IMR-90 (cell line): ENCODE data around the gene HAAO. TPM values are rescaled to one million over a fixed set of nuclear protein-coding genes. Genes with fewer than 3 reads are reported as not detected.

Source experiments
- ATAC-seq: fragments of 200-7000 bp; cut with Tn5 transposase; 2 replicates; pipeline ENCODE4 v1.9.1; 2020; ENCODE audit warnings: low read depth, mild to moderate bottlenecking, moderate library complexity
- BruUV-seq: library from RNA; stranded (reverse); fragments of 400-500 nt; replicated peaks from 2 replicates; lab custom pipeline; 2021; lab: Mats Ljungman, UMichigan
- CTCF ChIA-PET: fragments of 300-600 bp; formaldehyde crosslinking; extraction: SDS; loops from one replicate; lab custom pipeline; 2021; ENCODE audit warnings: antibody characterized with exemption; lab: Yijun Ruan, JAX
- POLR2A ChIA-PET: fragments of 300-600 bp; sonication (Branson Sonifier 250); formaldehyde crosslinking; loops from one replicate; lab custom pipeline; 2022; ENCODE audit warnings: antibody characterized with exemption; ENCODE audit not compliant: unreplicated experiment; lab: Charles Lee
- DNase-seq: peaks from one replicate; pipeline ENCODE4 v3.0.0; 2013
- H2AFZ ChIP-seq: replicated peaks from 2 replicates; pipeline ENCODE3; 2013; ENCODE audit warnings: low read length, mild to moderate bottlenecking; ENCODE audit not compliant: poor library complexity
- H2AK5ac ChIP-seq: 2 replicates; pipeline ENCODE4 v1.6.1; 2013; ENCODE audit warnings: low read depth, low read length, inconsistent platforms
- H2AK9ac ChIP-seq: replicated peaks from 2 replicates; pipeline ENCODE3; 2013; ENCODE audit warnings: mild to moderate bottlenecking, low read depth, low read length, moderate library complexity; ENCODE audit not compliant: poor library complexity
- H2BK120ac ChIP-seq: 2 replicates; pipeline ENCODE4 v1.6.1; 2013; ENCODE audit warnings: low read depth, low read length, inconsistent platforms
- H2BK15ac ChIP-seq: 3 replicates; pipeline ENCODE4 v1.6.1; 2013; ENCODE audit warnings: low read depth, low read length, inconsistent platforms
- H2BK20ac ChIP-seq: 2 replicates; pipeline ENCODE4 v1.6.1; 2013; ENCODE audit warnings: low read depth, mild to moderate bottlenecking, inconsistent platforms, low read length, moderate library complexity
- H2BK5ac ChIP-seq: 2 replicates; pipeline ENCODE4 v1.6.1; 2013; ENCODE audit warnings: mild to moderate bottlenecking, low read depth, low read length, inconsistent platforms; ENCODE audit not compliant: poor library complexity, severe bottlenecking
- H3K14ac ChIP-seq: replicated peaks from 2 replicates; pipeline ENCODE4 v1.6.1; 2013; ENCODE audit warnings: low read depth, low read length, inconsistent platforms
- H3K18ac ChIP-seq: 2 replicates; pipeline ENCODE4 v1.6.1; 2013; ENCODE audit warnings: low read depth, low read length, control low read depth
- H3K23ac ChIP-seq: 2 replicates; pipeline ENCODE4 v1.6.1; 2013; ENCODE audit warnings: low read depth, low read length, inconsistent platforms
- H3K27ac ChIP-seq: 2 replicates; pipeline ENCODE4 v1.5.1; 2013; ENCODE audit warnings: mild to moderate bottlenecking, control low read depth, low read length; ENCODE audit not compliant: insufficient read depth
- H3K27me3 ChIP-seq: 2 replicates; pipeline ENCODE4 v1.6.1; 2013; ENCODE audit warnings: low read length; ENCODE audit not compliant: control insufficient read depth, insufficient read depth
- H3K36me3 ChIP-seq: 2 replicates; pipeline ENCODE4 v1.6.1; 2013; ENCODE audit warnings: low read length, mixed read lengths; ENCODE audit not compliant: control insufficient read depth, insufficient read depth
- H3K4ac ChIP-seq: 2 replicates; pipeline ENCODE4 v1.6.1; 2013; ENCODE audit warnings: low read depth, low read length, inconsistent platforms
- H3K4me1 ChIP-seq: 2 replicates; pipeline ENCODE4 v1.6.1; 2013; ENCODE audit warnings: low read length, mixed read lengths; ENCODE audit not compliant: control insufficient read depth, insufficient read depth
- H3K4me2 ChIP-seq: 2 replicates; pipeline ENCODE4 v1.6.1; 2013; ENCODE audit warnings: low read depth, mild to moderate bottlenecking, control low read depth, low read length, moderate library complexity
- H3K4me3 ChIP-seq: 2 replicates; pipeline ENCODE4 v1.5.1; 2013; ENCODE audit warnings: low read depth, mild to moderate bottlenecking, control low read depth, low read length, moderate library complexity; ENCODE audit not compliant: insufficient read depth
- H3K56ac ChIP-seq: 2 replicates; pipeline ENCODE4 v1.6.1; 2013; ENCODE audit warnings: low read length, inconsistent platforms; ENCODE audit not compliant: insufficient read depth; ENCODE audit errors: extremely low read depth
- H3K79me1 ChIP-seq, 2 experiments: 2 replicates each; pipeline ENCODE4 v1.6.1; 2013; ENCODE audit warnings: low read length in 2 of 2, inconsistent platforms in 1 of 2, low read depth in 1 of 2
- H3K9ac ChIP-seq: 2 replicates; pipeline ENCODE4 v1.6.1; 2013; ENCODE audit warnings: low read depth, low read length, control low read depth
- H3K9me1 ChIP-seq: 2 replicates; pipeline ENCODE4 v1.6.1; 2013; ENCODE audit warnings: low read length, inconsistent platforms; ENCODE audit not compliant: insufficient read depth
- H3K9me3 ChIP-seq: 2 replicates; pipeline ENCODE4 v1.6.1; 2013; ENCODE audit warnings: low read length; ENCODE audit not compliant: control insufficient read depth, insufficient read depth
- H4K20me1 ChIP-seq: 2 replicates; pipeline ENCODE4 v1.6.1; 2013; ENCODE audit warnings: low read length, inconsistent platforms; ENCODE audit not compliant: insufficient read depth
- H4K5ac ChIP-seq: 2 replicates; pipeline ENCODE4 v1.6.1; 2013; ENCODE audit warnings: mild to moderate bottlenecking, low read depth, low read length, control low read depth
- H4K8ac ChIP-seq, 2 experiments: 2 replicates each; pipeline ENCODE4 v1.6.1; 2013; ENCODE audit warnings: low read depth in 2 of 2, low read length in 2 of 2, control low read depth in 1 of 2, inconsistent platforms in 1 of 2
- H4K91ac ChIP-seq: 2 replicates; pipeline ENCODE4 v1.6.1; 2013; ENCODE audit warnings: low read depth, low read length, inconsistent platforms; ENCODE audit not compliant: insufficient read depth
- BHLHE40 ChIP-seq: fragments of 150-350 bp; IDR thresholded peaks from 2 replicates; pipeline ENCODE4 v1.6.1; 2016; ENCODE audit warnings: mild to moderate bottlenecking, low read depth, low read length
- CEBPB ChIP-seq: IDR thresholded peaks from 2 replicates; pipeline ENCODE4 v1.6.1; 2012; ENCODE audit warnings: low read depth, low read length, improper control_type of control experiment
- CHD1 ChIP-seq: IDR thresholded peaks from 2 replicates; pipeline ENCODE4 v1.6.1; 2012; ENCODE audit warnings: low read depth, low read length, improper control_type of control experiment
- CTCF ChIP-seq: conservative IDR thresholded peaks from 2 replicates; pipeline ENCODE4 v1.5.1; 2012; ENCODE audit warnings: mild to moderate bottlenecking, low read depth, low read length, improper control_type of control experiment
- ELK1 ChIP-seq: fragments of 150-350 bp; IDR thresholded peaks from 2 replicates; pipeline ENCODE4 v1.6.1; 2016; ENCODE audit warnings: low read depth, mild to moderate bottlenecking, low read length, moderate library complexity, borderline replicate concordance
- FOS ChIP-seq: fragments of 150-350 bp; IDR thresholded peaks from 2 replicates; pipeline ENCODE4 v1.6.1; 2016; ENCODE audit warnings: low read depth, low read length
- MAZ ChIP-seq: IDR thresholded peaks from 2 replicates; pipeline ENCODE4 v1.6.1; 2012; ENCODE audit warnings: low read depth, mild to moderate bottlenecking, low read length, improper control_type of control experiment, moderate library complexity, borderline replicate concordance
- MXI1 ChIP-seq: IDR thresholded peaks from 2 replicates; pipeline ENCODE4 v1.6.1; 2012; ENCODE audit warnings: low read depth, mild to moderate bottlenecking, low read length, moderate library complexity, borderline replicate concordance
- NFE2L2 ChIP-seq: fragments of 150-350 bp; IDR thresholded peaks from 2 replicates; pipeline ENCODE4 v1.6.1; 2016; ENCODE audit warnings: low read depth, mild to moderate bottlenecking, low read length
- POLR2A ChIP-seq: IDR thresholded peaks from 2 replicates; pipeline ENCODE4 v1.6.1; 2012; ENCODE audit warnings: mild to moderate bottlenecking, low read depth, low read length
- RAD21 ChIP-seq: IDR thresholded peaks from 2 replicates; pipeline ENCODE4 v1.6.1; 2012; ENCODE audit warnings: low read length, improper control_type of control experiment
- RCOR1 ChIP-seq: IDR thresholded peaks from 2 replicates; pipeline ENCODE4 v1.6.1; 2012; ENCODE audit warnings: mild to moderate bottlenecking, low read length, improper control_type of control experiment; ENCODE audit not compliant: insufficient replicate concordance
- RFX5 ChIP-seq: IDR thresholded peaks from 2 replicates; pipeline ENCODE4 v1.8.0; 2012; ENCODE audit warnings: low read depth, mild to moderate bottlenecking, low read length, moderate library complexity
- SMC3 ChIP-seq: fragments of 150-350 bp; IDR thresholded peaks from 2 replicates; pipeline ENCODE4 v1.6.1; 2016; ENCODE audit warnings: low read depth, mild to moderate bottlenecking, antibody characterized with exemption, low read length, moderate library complexity
- USF2 ChIP-seq: fragments of 150-350 bp; IDR thresholded peaks from 2 replicates; pipeline ENCODE4 v1.6.1; 2017; ENCODE audit warnings: mild to moderate bottlenecking, antibody characterized with exemption, low read length, low read depth
- WGBS, 2 experiments: methylation state at CpG; one replicate each; pipeline versions ENCODE4 v1.1.5 to v1.1.7; 2013; ENCODE audit warnings: missing lambda C conversion rate in 2 of 2; ENCODE audit not compliant: insufficient read length in 1 of 2; ENCODE audit errors: extremely low coverage in 2 of 2; 5-methylcytosine and 5-hydroxymethylcytosine counted together
- dilution Hi-C: fragments of 300-500 bp; cut with HindIII; formaldehyde crosslinking; loops from one replicate; pipeline ENCODE4 v1.14.3; 2018; ENCODE audit warnings: low sequenced_read_pairs; ENCODE audit not compliant: unreplicated experiment
- in situ Hi-C: fragments of 300-500 bp; cut with MboI; formaldehyde crosslinking; loops from 3 replicates; pipeline ENCODE4 v1.14.3; 2019; ENCODE audit warnings: low sequenced_read_pairs, inconsistent platforms, mixed read lengths
- intact Hi-C: fragments of 100-400 bp; cut with micrococcal nuclease; formaldehyde crosslinking; loops from 2 replicates; pipeline ENCODE4 v1.10.0; 2022
- polyA plus RNA-seq, 3 experiments: library from polyadenylated mRNA; depleted of rRNA; stranded (reverse); fragments of >200 nt; gene quantifications; 2 replicates each; pipeline ENCODE4 v1.2.3, GENCODE V29; 2012; ENCODE audit warnings: low replicate concordance in 1 of 3
- total RNA-seq: library from RNA; depleted of rRNA; stranded (reverse); fragments of >200 nt; gene quantifications from 2 replicates; pipeline ENCODE4 v1.2.3, GENCODE V29; 2012

HAAO gene
- total and polyA plus RNA-seq, 2 of the 4 experiments (the other 2 are of a cell fraction): 0.05 to 0.18 TPM

GRCh38 chr2:42794271-42795046 is 2.1 kb upstream of the HAAO start:
- Histone ChIP-seq H2BK20ac (peak overlapping the region; percentile 55; the same call in 1 of the 2 replicates), H4K5ac (no peak overlapping the region), H3K27me3 (peaks cover 18% of the 10 kb centered on the region), H2AK9ac (no peak overlapping the region), H3K27ac (no peak overlapping the region), H3K36me3 (no peaks in the 10 kb centered on the region), H4K91ac (no peak overlapping the region; the same call in 1 of the 2 replicates), H3K4me3 (no peak overlapping the region), H3K23ac (no peak overlapping the region), H4K20me1 (no peaks in the 10 kb centered on the region), H3K9ac (no peak overlapping the region), H3K4ac (no peak overlapping the region), H3K18ac (peak overlapping the region; percentile 70), H3K79me1 (no peaks in the 10 kb centered on the region), H3K9me3 (peaks cover 11% of the 10 kb centered on the region), H3K14ac (no peak overlapping the region), H2BK15ac (no peak overlapping the region), H2BK120ac (peak overlapping the region; percentile 74), H2AK5ac (peak overlapping the region; percentile 3; the same call in 1 of the 2 replicates), H4K8ac (no peak overlapping the region), H2BK5ac (no peak overlapping the region), H3K9me1 (no peaks in the 10 kb centered on the region), H3K56ac (no peak overlapping the region), H3K4me1 (peaks cover 6% of the 10 kb centered on the region), H2AFZ (peak overlapping the region; percentile 39), H3K4me2 (no peak overlapping the region)
- ChIA-PET CTCF (no interaction called here), POLR2A (no interaction called here)
- in situ Hi-C loops: no loop called here
- no peak for ATAC-seq
- no peak for DNase-seq
- intact Hi-C loops: no loop called here
- 67% methylated on average over 2 of the region's 8 CpGs; no CpG with 5 or more reads in 1 of the 2 experiments for WGBS, 2 experiments
- dilution Hi-C loops: no loop called here
- no TSS peak for BruUV-seq
- TF ChIP-seq CHD1 (no peak), ELK1 (no peak), SMC3 (no peak), BHLHE40 (no peak), MXI1 (no peak), RAD21 (no peak), NFE2L2 (no peak), RCOR1 (no peak), MAZ (no peak), CEBPB (no peak), USF2 (no peak), POLR2A (no peak), FOS (no peak), CTCF (no peak), RFX5 (no peak)
